Lower lobe of right lung (tissue), 2 donors: ENCODE results near the gene C2CD3. TPM values are rescaled to one million over a fixed set of nuclear protein-coding genes. Genes with fewer than 3 reads are reported as not detected.
"Not testable (repeated sequence)": the region's sequence is repeated elsewhere in the genome, so short reads cannot be mapped to it uniquely, and the experiment has no call there.

Experiments
- ATAC-seq, 2 donors: fragments of 200-7000 bp; cut with Tn5 transposase; one replicate each; pipeline ENCODE4 v1.9.1; 2020 to 2022; ENCODE audit warnings: mild to moderate bottlenecking in 2 of 2, moderate library complexity in 2 of 2
- DNase-seq: peaks from one replicate; pipeline ENCODE4 v3.0.0-alpha.2; 2020
- H3K27ac ChIP-seq: fragments of 200-600 bp; one replicate; pipeline ENCODE4 v1.8.0; 2022
- H3K27me3 ChIP-seq: fragments of 200-600 bp; one replicate; pipeline ENCODE4 v1.8.0; 2022; ENCODE audit warnings: low read depth
- H3K36me3 ChIP-seq: fragments of 200-600 bp; one replicate; pipeline ENCODE4 v1.8.0; 2022; ENCODE audit warnings: mild to moderate bottlenecking
- H3K4me1 ChIP-seq: fragments of 200-600 bp; one replicate; pipeline ENCODE4 v1.8.0; 2022
- H3K4me3 ChIP-seq: fragments of 200-600 bp; one replicate; pipeline ENCODE4 v1.8.0; 2022; ENCODE audit warnings: mild to moderate bottlenecking
- H3K9me3 ChIP-seq: fragments of 200-600 bp; one replicate; pipeline ENCODE4 v1.8.0; 2022
- CTCF ChIP-seq: fragments of 200-600 bp; IDR thresholded peaks from one replicate; pipeline ENCODE4 v1.8.0; 2022; ENCODE audit warnings: antibody characterized with exemption, mild to moderate bottlenecking
- intact Hi-C: fragments of 100-400 bp; cut with DNase I; formaldehyde crosslinking; loops from one replicate; pipeline ENCODE4 v1.11.0; 2022
- total RNA-seq: library from RNA; stranded (reverse); fragmentation: NEBNext Ultra II Directional; extraction: Animal tissue kit (Norgen Biotek cat#: 25700); gene quantifications from one replicate; pipeline ENCODE4 v1.2.1, GENCODE V29; 2021
- donor health status: DM: no; HTN: yes; CAD: no; lungs with severe emphysema.

Gene C2CD3
- total RNA-seq, 1 donor from 2014 or later = 31.0 TPM

DNA sequence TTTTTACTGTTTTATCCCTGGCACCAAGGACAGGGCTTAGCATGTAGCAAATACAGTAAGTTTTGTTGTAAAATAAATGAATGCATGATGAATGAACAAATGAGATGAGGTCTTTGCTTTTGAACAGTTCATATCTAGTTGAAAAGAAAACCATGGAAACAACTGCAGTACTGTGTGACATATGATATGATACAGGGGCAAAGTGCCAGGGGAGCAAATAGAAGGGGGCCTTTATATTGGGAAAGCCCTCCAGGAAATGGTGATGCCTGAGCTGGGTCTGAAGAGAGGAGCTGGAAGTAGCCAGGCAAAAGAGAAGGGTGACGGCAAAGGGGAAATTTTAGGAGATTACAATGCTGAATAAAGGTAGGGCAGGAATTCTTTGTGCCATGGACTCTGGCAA, 98.1 kb downstream of the C2CD3 start:
- no peak for DNase-seq

DNA sequence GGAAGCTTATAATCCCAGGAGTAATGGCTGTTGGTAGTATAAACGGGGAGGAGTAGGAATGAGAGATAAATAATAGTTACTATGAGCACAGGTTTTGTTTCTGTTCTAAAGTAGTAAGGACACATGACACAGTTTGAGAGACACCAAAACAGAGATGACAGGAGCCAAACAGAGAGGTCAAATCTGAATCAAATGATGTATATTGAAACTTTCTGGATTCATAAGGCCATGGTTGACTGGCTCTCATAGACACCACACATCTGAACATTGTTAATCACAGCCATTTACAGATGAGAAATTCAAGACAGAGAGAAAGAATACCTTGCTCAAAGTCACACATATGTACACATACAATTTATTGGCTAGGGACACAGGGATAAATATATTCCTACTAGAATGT, 98.5 kb downstream of the C2CD3 start:
- peaks cover 7% of the 10 kb centered on the region for H3K4me1 ChIP-seq
- TF ChIP-seq CTCF = no peak
- H3K4me3 ChIP-seq = no peak overlapping the region
- no peaks in the 10 kb centered on the region for H3K9me3 ChIP-seq
- H3K27me3 ChIP-seq = no peaks in the 10 kb centered on the region
- ATAC-seq (no peak), DNase-seq (no peak)
- intact Hi-C loops = no loop called here
- peaks cover 43% of the 10 kb centered on the region for H3K36me3 ChIP-seq
- no peak overlapping the region for H3K27ac ChIP-seq

More for the DNA sequence above, 98.1 kb downstream of the C2CD3 start:
- Histone ChIP-seq H3K36me3 (peaks cover 47% of the 10 kb centered on the region), H3K27ac (no peak overlapping the region), H3K27me3 (no peaks in the 10 kb centered on the region), H3K9me3 (no peaks in the 10 kb centered on the region), H3K4me3 (no peak overlapping the region), H3K4me1 (peaks cover 7% of the 10 kb centered on the region)
- intact Hi-C loops = no loop called here
- no peak for ATAC-seq
- TF ChIP-seq CTCF = no peak

DNA sequence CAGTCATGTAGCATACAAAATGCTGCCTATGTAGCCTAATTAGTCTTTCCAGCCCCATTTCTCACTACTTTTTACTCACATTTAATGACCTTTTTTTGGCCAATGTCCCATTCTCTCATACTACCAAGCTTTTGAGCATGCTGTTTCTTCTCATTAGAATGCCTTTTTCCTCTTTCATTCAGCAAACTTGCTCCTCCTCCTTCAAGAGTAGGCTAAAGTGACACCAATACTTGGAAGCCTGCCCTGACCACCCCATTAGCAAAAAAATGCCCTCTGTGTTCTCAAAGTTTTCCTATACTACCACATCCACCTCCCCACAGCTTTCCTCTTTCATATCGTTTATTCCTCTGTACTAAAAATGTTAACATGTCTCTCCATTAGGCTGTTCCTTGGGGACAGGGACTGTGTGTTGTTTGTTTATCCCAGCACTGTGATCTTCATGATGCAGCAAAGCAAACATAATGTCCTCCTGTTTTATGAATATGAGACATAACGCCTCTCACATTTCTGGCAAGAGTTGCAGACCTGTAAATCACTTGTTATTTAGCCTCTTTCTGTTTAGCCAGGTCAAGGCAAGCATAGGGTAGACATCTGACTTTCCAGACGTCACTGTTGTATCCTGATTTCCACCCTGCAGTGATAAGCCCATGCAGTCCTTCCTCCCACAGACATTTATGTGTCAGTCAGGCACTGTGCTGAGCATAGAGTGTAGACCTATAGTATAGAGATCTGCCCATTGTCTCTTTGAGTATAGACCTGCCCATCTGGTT, 99.9 kb downstream of the C2CD3 start:
- DNase-seq (no peak), ATAC-seq (no peak)
- no peak overlapping the region for H3K4me3 ChIP-seq
- intact Hi-C loops = no loop called here
- no peak overlapping the region for H3K27ac ChIP-seq
- H3K36me3 ChIP-seq = peaks cover 39% of the 10 kb centered on the region
- H3K9me3 ChIP-seq = no peaks in the 10 kb centered on the region
- TF ChIP-seq CTCF = no peak
- H3K27me3 ChIP-seq = no peaks in the 10 kb centered on the region
- H3K4me1 ChIP-seq = peaks cover 7% of the 10 kb centered on the region

GRCh38 chr11:74069146-74070046, 101.4 kb downstream of the C2CD3 start:
- peak overlapping the region; percentile 4 for H3K27ac ChIP-seq
- H3K27me3 ChIP-seq = no peaks in the 10 kb centered on the region
- ATAC-seq = peak; percentile 65 to 77
- intact Hi-C loops = no loop called here
- H3K4me3 ChIP-seq = no peak overlapping the region
- no peaks in the 10 kb centered on the region for H3K9me3 ChIP-seq
- DNase-seq = no peak
- peaks cover 7% of the 10 kb centered on the region for H3K4me1 ChIP-seq
- no peak for TF ChIP-seq CTCF
- H3K36me3 ChIP-seq = peaks cover 34% of the 10 kb centered on the region

GRCh38 chr11:74066663-74067062, 104.1 kb downstream of the C2CD3 start:
- intact Hi-C loops, ATAC-seq, H3K4me3 ChIP-seq, H3K27ac ChIP-seq, H3K9me3 ChIP-seq, H3K27me3 ChIP-seq, DNase-seq, H3K4me1 ChIP-seq, H3K36me3 ChIP-seq: not testable (repeated sequence)

DNA sequence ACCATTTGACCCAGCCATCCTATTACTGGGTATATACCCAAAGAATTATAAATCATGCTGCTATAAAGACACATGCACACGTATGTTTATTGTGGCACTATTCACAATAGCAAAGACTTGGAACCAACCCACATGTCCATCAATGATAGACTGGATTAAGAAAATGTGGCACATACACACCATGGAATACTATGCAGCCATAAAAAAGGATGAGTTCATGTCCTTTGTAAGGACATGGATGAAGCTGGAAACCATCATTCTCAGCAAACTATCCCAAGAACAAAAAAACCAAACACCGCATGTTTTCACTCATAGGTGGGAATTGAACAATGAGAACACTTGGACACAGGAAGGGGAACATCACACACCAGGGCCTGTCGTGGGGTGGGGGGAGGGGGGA, 105.3 kb downstream of the C2CD3 start:
- ATAC-seq, H3K27ac ChIP-seq, H3K4me3 ChIP-seq, H3K4me1 ChIP-seq, H3K36me3 ChIP-seq, H3K9me3 ChIP-seq, intact Hi-C loops, H3K27me3 ChIP-seq, DNase-seq: not testable (repeated sequence)

GRCh38 chr11:74063628-74064027, 107.2 kb downstream of the C2CD3 start:
- intact Hi-C loops, ATAC-seq, DNase-seq, H3K27ac ChIP-seq, H3K9me3 ChIP-seq, H3K4me1 ChIP-seq, H3K27me3 ChIP-seq, H3K36me3 ChIP-seq, H3K4me3 ChIP-seq: not testable (repeated sequence)

DNA sequence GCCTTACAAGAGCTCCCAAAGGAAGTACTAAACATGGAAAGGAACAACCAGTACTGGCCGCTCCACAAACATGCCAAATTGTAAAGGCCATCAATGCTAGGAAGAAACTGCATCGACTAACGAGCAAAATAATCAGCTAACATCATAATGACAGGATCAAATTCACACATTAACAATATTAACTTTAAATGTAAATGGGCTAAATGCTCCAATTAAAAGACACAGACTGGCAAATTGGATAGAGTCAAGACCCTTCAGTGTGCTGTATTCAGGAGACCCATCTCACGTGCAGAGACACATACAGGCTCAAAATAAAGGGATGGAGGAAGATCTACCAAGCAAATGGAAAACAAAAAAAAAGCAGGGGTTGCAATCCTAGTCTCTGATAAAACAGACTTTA, 109.2 kb downstream of the C2CD3 start:
- H3K27me3 ChIP-seq, H3K4me1 ChIP-seq, intact Hi-C loops, H3K27ac ChIP-seq, H3K36me3 ChIP-seq, ATAC-seq, H3K4me3 ChIP-seq, H3K9me3 ChIP-seq, DNase-seq: not testable (repeated sequence)
